Measurements from ENCODE around the gene GPR52. TPM values are rescaled to one million over a fixed set of nuclear protein-coding genes. Genes with fewer than 3 reads are reported as not detected.

GPR52 gene
- total RNA-seq, 2 donors from 2014 or later: 0.68 to 7.1 TPM

DNA sequence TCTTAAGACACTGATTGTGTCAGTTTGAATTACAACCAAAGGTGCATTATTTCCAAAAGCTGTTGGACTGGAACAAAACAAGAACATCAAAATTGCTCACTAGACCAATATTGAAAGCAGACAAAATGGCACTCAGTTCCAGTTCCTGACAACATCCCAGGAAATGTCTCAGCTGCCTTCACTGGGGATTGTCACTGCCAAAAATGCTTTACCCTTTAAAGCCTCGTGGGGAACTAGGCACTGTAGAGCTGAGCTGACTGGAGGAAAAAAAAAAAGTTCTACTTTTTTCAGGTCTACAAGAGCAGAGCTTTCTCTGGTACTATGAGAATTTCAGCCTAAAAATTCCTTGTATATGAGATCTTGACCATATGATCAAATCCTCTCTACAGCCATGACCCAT lies 21.9 kb downstream of the GPR52 start:
- Histone ChIP-seq H3K27ac (no peak overlapping the region), H3K36me3 (no peaks in the 10 kb centered on the region), H3K4me1 (ENCODE audit: control insufficient read depth in 1 of 2, low read depth in 2 of 2) (no peaks in the 10 kb centered on the region), H3K27me3 (replicated peaks; ENCODE audit: insufficient read depth) (no peaks in the 10 kb centered on the region), H3K4me3 (no peak overlapping the region), H3K9me3 (no peaks in the 10 kb centered on the region)
- DNase-seq (ENCODE audit: low spot score) (no peak), ATAC-seq (ENCODE audit: insufficient number of reproducible peaks, low FRiP score, low read depth) (no peak)
- TF ChIP-seq CTCF (IDR thresholded peaks at IDR 0.05): no peak

- Histone ChIP-seq H3K9me3 (no peaks in the 10 kb centered on the region), H3K4me3 (no peak overlapping the region), H3K4me1 (ENCODE audit: control insufficient read depth in 1 of 2, low read depth in 2 of 2) (no peaks in the 10 kb centered on the region), H3K27ac (no peak overlapping the region), H3K36me3 (no peaks in the 10 kb centered on the region), H3K27me3 (replicated peaks; ENCODE audit: insufficient read depth) (no peaks in the 10 kb centered on the region)
- DNase-seq (ENCODE audit: low spot score) (no peak), ATAC-seq (ENCODE audit: insufficient number of reproducible peaks, low FRiP score, low read depth) (no peak)
- no peak for TF ChIP-seq CTCF (IDR thresholded peaks at IDR 0.05)
These were observed 31.5 kb downstream of the GPR52 start for GRCh38 chr1:174479281-174479680.

- DNase-seq (ENCODE audit: low spot score) (no peak), ATAC-seq (ENCODE audit: insufficient number of reproducible peaks, low FRiP score, low read depth) (no peak)
- TF ChIP-seq CTCF (IDR thresholded peaks at IDR 0.05): no peak
- Histone ChIP-seq H3K27me3 (replicated peaks; ENCODE audit: insufficient read depth) (no peaks in the 10 kb centered on the region), H3K27ac (no peak overlapping the region), H3K36me3 (no peaks in the 10 kb centered on the region), H3K4me1 (ENCODE audit: control insufficient read depth in 1 of 2, low read depth in 2 of 2) (no peaks in the 10 kb centered on the region), H3K4me3 (no peak overlapping the region), H3K9me3 (no peaks in the 10 kb centered on the region)
These were observed 32.6 kb downstream of the GPR52 start for GRCh38 chr1:174480324-174480723.

DNA sequence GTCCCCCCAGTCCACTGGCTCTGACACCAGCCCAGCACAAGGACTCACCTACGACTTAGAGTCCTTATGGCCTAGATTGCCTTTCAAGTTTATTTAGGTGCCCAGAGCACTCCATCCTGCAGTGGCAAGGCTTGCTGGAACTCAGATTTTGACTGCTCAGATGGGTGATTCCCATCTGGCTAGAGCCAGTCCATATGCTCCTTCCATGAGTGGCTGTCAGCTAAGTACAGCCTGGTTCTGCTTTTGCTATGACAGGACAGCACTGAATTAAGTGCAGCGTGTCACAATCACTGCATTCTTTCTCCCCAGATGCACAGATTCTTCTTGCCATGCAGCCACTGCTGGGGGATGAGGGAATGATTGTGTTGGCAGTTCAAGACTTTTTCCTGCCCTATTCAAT lies 43.8 kb downstream of the GPR52 start:
- TF ChIP-seq CTCF (IDR thresholded peaks at IDR 0.05): no peak
- Histone ChIP-seq H3K9me3 (no peaks in the 10 kb centered on the region), H3K27ac (no peak overlapping the region), H3K4me3 (no peak overlapping the region), H3K27me3 (replicated peaks; ENCODE audit: insufficient read depth) (no peaks in the 10 kb centered on the region), H3K36me3 (no peaks in the 10 kb centered on the region), H3K4me1 (ENCODE audit: control insufficient read depth in 1 of 2, low read depth in 2 of 2) (no peaks in the 10 kb centered on the region)
- no peak for ATAC-seq (ENCODE audit: insufficient number of reproducible peaks, low FRiP score, low read depth)
- DNase-seq (ENCODE audit: low spot score): no peak

DNA sequence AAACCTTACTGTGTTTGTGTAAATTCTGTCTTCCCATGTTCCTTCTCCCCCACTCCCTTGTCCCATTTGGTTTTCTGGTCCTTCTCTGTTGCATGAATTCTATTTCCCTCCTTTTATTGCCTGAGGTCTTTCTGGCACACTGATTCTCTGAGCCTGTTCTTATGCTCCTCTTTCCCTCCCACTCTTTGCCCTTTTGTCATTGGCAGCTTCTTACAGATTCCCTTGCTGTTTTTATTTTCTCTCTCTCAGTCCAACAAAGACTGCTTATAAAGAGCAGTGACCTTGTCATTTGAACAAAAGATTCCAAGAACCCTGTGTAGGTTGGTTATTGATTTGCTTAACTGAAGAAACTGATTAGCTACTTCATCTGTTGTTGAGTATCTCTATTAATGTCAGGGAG lies 49.7 kb downstream of the GPR52 start:
- no peak for ATAC-seq (ENCODE audit: insufficient number of reproducible peaks, low FRiP score, low read depth)
- Histone ChIP-seq H3K9me3 (no peaks in the 10 kb centered on the region), H3K27ac (no peak overlapping the region), H3K27me3 (replicated peaks; ENCODE audit: insufficient read depth) (no peaks in the 10 kb centered on the region), H3K4me3 (no peak overlapping the region), H3K4me1 (ENCODE audit: control insufficient read depth in 1 of 2, low read depth in 2 of 2) (no peaks in the 10 kb centered on the region), H3K36me3 (no peaks in the 10 kb centered on the region)
- no peak for DNase-seq (ENCODE audit: low spot score)
- TF ChIP-seq CTCF (IDR thresholded peaks at IDR 0.05): no peak
